Smooth muscle cell of the brain vasculature (primary cell): Measurements from ENCODE around the gene PPFIA1.
"Not testable (repeated sequence)": the region's sequence is repeated elsewhere in the genome, so short reads cannot be mapped to it uniquely, and the experiment has no call there.

ENCODE experiments used
- DNase-seq: peaks from one replicate; pipeline ENCODE4 v3.0.0-alpha.2; 2012; ENCODE audit warnings: low read depth, low spot score

The PPFIA1 gene

GRCh38 chr11:70251659-70252321 lies 18.7 kb upstream of the PPFIA1 start:
- DNase-seq, result no peak

GRCh38 chr11:70252844-70253243 lies 17.6 kb upstream of the PPFIA1 start:
- no peak for DNase-seq

GRCh38 chr11:70255477-70256116 lies 14.9 kb upstream of the PPFIA1 start:
- DNase-seq, result no peak

- DNase-seq, result not testable (repeated sequence)
Measured at GRCh38 chr11:70259077-70259476, 11.4 kb upstream of the PPFIA1 start.

GRCh38 chr11:70262951-70263350 lies 7.5 kb upstream of the PPFIA1 start:
- DNase-seq, result no peak

GRCh38 chr11:70263363-70263762 lies 7.1 kb upstream of the PPFIA1 start:
- no peak for DNase-seq

GRCh38 chr11:70265341-70265740 lies 5.1 kb upstream of the PPFIA1 start:
- DNase-seq, result no peak

- DNase-seq, result no peak
Measured at GRCh38 chr11:70267405-70267950, 3.0 kb upstream of the PPFIA1 start.

- no peak for DNase-seq
Measured at GRCh38 chr11:70268526-70268925, 2.0 kb upstream of the PPFIA1 start.

GRCh38 chr11:70270877-70271648 lies 573 bp downstream of the PPFIA1 start:
- no peak for DNase-seq

GRCh38 chr11:70271649-70271953 lies 1.1 kb downstream of the PPFIA1 start:
- no peak for DNase-seq

- DNase-seq, result no peak
Measured at GRCh38 chr11:70272009-70272408, 1.5 kb downstream of the PPFIA1 start.

GRCh38 chr11:70278994-70279393 lies 8.5 kb downstream of the PPFIA1 start:
- no peak for DNase-seq

GRCh38 chr11:70281156-70281609 lies 10.7 kb downstream of the PPFIA1 start:
- DNase-seq, result peak; percentile 15

GRCh38 chr11:70282012-70282411 lies 11.5 kb downstream of the PPFIA1 start:
- DNase-seq, result no peak

- no peak for DNase-seq
Measured at GRCh38 chr11:70288721-70289120, 18.2 kb downstream of the PPFIA1 start.

- DNase-seq, result no peak
Measured at GRCh38 chr11:70289582-70289981, 19.1 kb downstream of the PPFIA1 start.

GRCh38 chr11:70290361-70291065 lies 20.0 kb downstream of the PPFIA1 start:
- no peak for DNase-seq

GRCh38 chr11:70292166-70292565 lies 21.7 kb downstream of the PPFIA1 start:
- no peak for DNase-seq

- no peak for DNase-seq
Measured at GRCh38 chr11:70292863-70293262, 22.4 kb downstream of the PPFIA1 start.

GRCh38 chr11:70295166-70295565 lies 24.7 kb downstream of the PPFIA1 start:
- DNase-seq, result not testable (repeated sequence)

- no peak for DNase-seq
Measured at GRCh38 chr11:70296681-70297080, 26.2 kb downstream of the PPFIA1 start.
